GF-D8 (cell line): Measurements from ENCODE around the gene TANGO2.

ENCODE experiments used
- DNase-seq: peaks from one replicate; lab custom pipeline; 2025; lab: John Stamatoyannopoulos, UW

Gene TANGO2

GRCh38 chr22:19983741-19984140 lies 37.2 kb upstream of the TANGO2 start:
- no peak for DNase-seq

DNA sequence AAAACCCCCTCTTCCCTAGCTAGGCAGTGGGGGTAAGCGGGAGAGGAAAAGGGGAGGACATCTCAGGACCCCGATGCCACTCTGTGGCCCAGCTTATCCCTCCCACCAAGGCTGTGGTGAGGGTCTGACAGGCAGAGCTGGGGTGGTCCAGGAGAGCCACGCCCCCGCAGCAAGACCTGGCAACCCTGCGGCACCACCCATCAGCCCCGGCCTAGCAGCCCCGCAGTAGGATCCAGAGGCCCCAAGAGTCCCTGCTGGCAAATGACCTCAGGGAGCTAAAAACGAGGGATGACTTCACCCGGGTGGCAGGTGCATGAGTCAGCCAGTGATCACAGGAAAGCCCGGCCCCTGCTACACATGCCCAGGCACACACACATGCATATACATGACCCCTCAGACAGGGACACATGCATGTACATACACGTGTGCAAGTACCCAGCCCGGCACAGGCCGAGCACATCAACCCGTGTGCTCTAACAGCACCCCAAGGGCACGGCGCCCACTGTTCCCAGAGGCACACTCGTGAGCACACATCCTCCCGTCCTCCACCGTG lies 36.6 kb upstream of the TANGO2 start:
- no peak for DNase-seq

- DNase-seq: no peak
These were observed 35.8 kb upstream of the TANGO2 start for GRCh38 chr22:19984851-19985811.

- no peak for DNase-seq
These were observed 34.9 kb upstream of the TANGO2 start for GRCh38 chr22:19986011-19986409.

- no peak for DNase-seq
These were observed 34.2 kb upstream of the TANGO2 start for GRCh38 chr22:19986410-19987341.

- DNase-seq: no peak
These were observed 33.3 kb upstream of the TANGO2 start for GRCh38 chr22:19987394-19988306.

- no peak for DNase-seq
These were observed 32.5 kb upstream of the TANGO2 start for GRCh38 chr22:19988331-19988808.

GRCh38 chr22:19988965-19989724 lies 31.8 kb upstream of the TANGO2 start:
- DNase-seq: no peak

DNA sequence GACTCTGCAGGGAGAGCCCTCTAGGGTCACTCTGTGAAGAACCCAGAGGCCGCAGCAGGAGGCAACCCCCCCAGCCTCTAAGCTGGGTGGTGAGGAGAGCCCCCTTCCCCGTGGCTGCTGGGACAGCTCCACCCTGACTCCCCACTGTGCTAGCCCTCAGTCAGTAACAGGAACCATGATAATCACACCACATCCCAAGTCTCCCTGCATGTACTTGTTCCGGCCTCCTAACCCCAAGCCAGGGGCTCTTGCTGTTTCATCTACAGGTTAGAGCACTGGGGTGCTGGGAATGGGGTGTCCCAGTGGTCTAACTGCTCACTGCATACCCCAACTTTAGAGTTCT lies 31.2 kb upstream of the TANGO2 start:
- DNase-seq: no peak

- DNase-seq: no peak
These were observed 30.7 kb upstream of the TANGO2 start for GRCh38 chr22:19990188-19990587.

DNA sequence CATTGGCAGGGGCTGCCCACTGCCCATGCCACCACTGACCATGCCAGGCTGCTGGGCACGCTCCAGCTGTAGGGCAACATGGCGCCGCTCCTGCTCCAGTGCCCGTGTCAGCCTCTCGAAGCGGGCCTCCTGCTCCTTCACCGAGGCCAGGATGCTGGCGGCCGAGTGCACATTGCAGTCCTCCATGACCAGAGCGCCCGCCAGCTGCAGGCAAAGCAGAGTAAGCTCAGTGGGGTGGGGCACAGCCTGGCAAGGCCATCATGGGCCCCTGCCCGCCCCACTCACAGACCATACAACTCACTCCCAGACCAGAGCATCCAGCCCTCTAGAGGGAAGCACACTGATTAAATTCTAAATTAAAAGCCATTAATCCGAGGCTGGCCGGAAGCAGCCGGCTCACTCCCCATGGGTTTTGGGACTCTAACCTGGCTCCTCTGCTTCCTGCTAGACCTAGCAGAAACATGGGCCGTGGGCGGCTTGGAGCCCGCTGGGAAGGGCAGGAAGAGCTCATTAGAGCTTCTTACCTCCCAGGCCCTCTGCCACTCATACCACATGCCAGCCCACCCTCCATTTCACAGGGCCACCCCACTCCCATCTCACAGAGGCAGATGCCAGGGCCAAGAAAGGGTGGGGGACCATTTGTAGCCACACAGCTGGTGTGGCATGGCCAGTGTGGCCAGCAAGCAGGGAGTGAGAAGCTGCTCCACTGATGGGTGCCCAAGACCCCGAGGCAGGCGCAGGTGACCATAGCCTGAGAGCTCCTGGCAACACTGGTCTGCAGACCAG lies 30.1 kb upstream of the TANGO2 start:
- DNase-seq: no peak

- DNase-seq: no peak
These were observed 29.6 kb upstream of the TANGO2 start for GRCh38 chr22:19991395-19991644.

- no peak for DNase-seq
These were observed 29.1 kb upstream of the TANGO2 start for GRCh38 chr22:19991645-19992451.

GRCh38 chr22:19992481-19992911 lies 28.4 kb upstream of the TANGO2 start:
- DNase-seq: no peak

GRCh38 chr22:19992921-19993355 lies 28.0 kb upstream of the TANGO2 start:
- DNase-seq: no peak

GRCh38 chr22:19993926-19994325 lies 27.0 kb upstream of the TANGO2 start:
- DNase-seq: no peak

DNA sequence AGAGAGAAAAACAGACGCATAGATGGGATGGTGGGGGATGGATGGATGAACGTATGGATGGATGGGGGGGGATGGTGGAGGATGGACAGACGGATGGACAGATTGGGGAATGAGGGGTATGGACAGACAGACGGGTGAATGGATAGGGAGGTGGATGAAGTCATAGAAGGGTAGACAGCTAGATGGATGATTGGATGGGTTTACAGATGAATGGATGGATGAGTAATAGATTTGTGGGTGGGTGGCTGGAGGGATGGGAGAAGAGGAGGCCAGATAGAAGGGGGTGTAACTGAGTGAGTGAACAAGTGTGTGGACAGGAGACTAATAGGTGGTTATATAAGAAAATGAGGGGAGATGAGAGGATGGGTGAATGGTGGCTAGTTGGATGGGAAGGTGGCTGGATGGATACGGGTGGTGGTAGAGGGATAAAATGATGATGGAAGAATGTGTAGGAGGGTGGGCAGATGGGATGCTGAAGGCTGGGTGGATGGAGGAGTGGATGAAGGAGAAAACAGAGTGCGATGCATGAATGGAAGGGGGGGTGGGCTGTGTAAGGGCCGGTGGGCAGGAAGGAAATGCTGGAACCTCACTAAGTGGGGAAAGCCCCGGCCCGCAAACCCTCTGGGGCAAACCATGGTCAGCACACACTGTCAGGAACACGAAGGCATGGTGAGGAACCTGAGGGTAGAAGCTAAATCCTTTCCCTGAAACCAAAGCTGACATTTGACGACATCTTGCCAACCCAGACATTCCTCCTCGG lies 25.9 kb upstream of the TANGO2 start:
- DNase-seq: no peak

GRCh38 chr22:19995611-19996339 lies 25.1 kb upstream of the TANGO2 start:
- no peak for DNase-seq
